SK-N-SH (cell line): Measurements from ENCODE around the gene SEM1. TPM values are rescaled to one million over a fixed set of nuclear protein-coding genes. Genes with fewer than 3 reads are reported as not detected.

Experiments
- CTCF ChIA-PET: fragments of 300-600, 350-600 bp; formaldehyde crosslinking; extraction: SDS; loops from one replicate; lab custom pipeline; 2021; lab: Yijun Ruan, JAX
- POLR2A ChIA-PET: fragments of 350-600 bp; sonication (Branson Sonifier 250); formaldehyde crosslinking; extraction: SDS; loops from one replicate; lab custom pipeline; 2020; ENCODE audit warnings: antibody characterized with exemption, inconsistent platforms; lab: Yijun Ruan, JAX
- DNase-seq: peaks from one replicate; pipeline ENCODE4 v3.0.0; 2012
- H2AFZ ChIP-seq: fragments of 200-600 bp; sonication (generic); 2 replicates; pipeline ENCODE4 v1.8.1; 2016; ENCODE audit warnings: antibody characterized with exemption, mild to moderate bottlenecking, low read depth
- H3F3A ChIP-seq: fragments of 200-600 bp; sonication (generic); replicated peaks from 2 replicates; pipeline ENCODE3; 2016; ENCODE audit warnings: antibody characterized with exemption, mild to moderate bottlenecking; ENCODE audit not compliant: insufficient read depth
- H3K27ac ChIP-seq, 2 experiments: fragments of 200-500 bp in 1 of 2; fragments of 200-600 bp in 1 of 2; sonication (Bioruptor generic) in 1 of 2; sonication (generic), shearing (Covaris generic) in 1 of 2; 2 replicates each; pipeline versions ENCODE4 v1.5.1 to v1.6.1; 2014 to 2016; ENCODE audit warnings: low read depth in 2 of 2, inconsistent platforms in 1 of 2, low read length in 1 of 2, mild to moderate bottlenecking in 1 of 2, mixed read lengths in 1 of 2
- H3K27me3 ChIP-seq: fragments of 200-600 bp; sonication (generic), shearing (Covaris generic); 2 replicates; pipeline ENCODE4 v1.6.1; 2016; ENCODE audit warnings: mixed run types; ENCODE audit not compliant: insufficient read depth
- H3K36me3 ChIP-seq, 2 experiments: fragments of 200-500 bp in 1 of 2; fragments of 200-600 bp in 1 of 2; sonication (Bioruptor generic) in 1 of 2; sonication (generic) in 1 of 2; replicated peaks in 1 of 2; 2 replicates each; pipeline versions ENCODE3 to v1.5.1; 2014 to 2016; ENCODE audit warnings: low read length in 1 of 2, mild to moderate bottlenecking in 1 of 2; ENCODE audit not compliant: insufficient read depth in 2 of 2, control insufficient read depth in 1 of 2
- H3K4me1 ChIP-seq, 2 experiments: fragments of 200-500 bp in 1 of 2; fragments of 200-600 bp in 1 of 2; sonication (Bioruptor generic) in 1 of 2; sonication (generic), shearing (Covaris generic) in 1 of 2; 2 replicates each; pipeline versions ENCODE4 v1.5.1 to v1.6.1; 2014 to 2016; ENCODE audit warnings: low read depth in 1 of 2, low read length in 1 of 2, mixed run types in 1 of 2; ENCODE audit not compliant: insufficient read depth in 2 of 2, control insufficient read depth in 1 of 2
- H3K4me2 ChIP-seq: fragments of 200-600 bp; sonication (generic), shearing (Covaris generic); 2 replicates; pipeline ENCODE4 v1.6.1; 2017; ENCODE audit warnings: mixed run types
- H3K4me3 ChIP-seq, 2 experiments: fragments of 200-500 bp in 1 of 2; fragments of 200-600 bp in 1 of 2; sonication (Bioruptor generic) in 1 of 2; sonication (generic), shearing (Covaris generic) in 1 of 2; 2 replicates each; pipeline versions ENCODE4 v1.5.1 to v1.8.1; 2014 to 2016; ENCODE audit warnings: low read depth in 2 of 2, inconsistent platforms in 1 of 2, low read length in 1 of 2, mild to moderate bottlenecking in 1 of 2, mixed read lengths in 1 of 2, moderate library complexity in 1 of 2
- H3K79me2 ChIP-seq: fragments of 200-600 bp; sonication (generic); 2 replicates; pipeline ENCODE4 v1.8.1; 2017; ENCODE audit warnings: mild to moderate bottlenecking; ENCODE audit not compliant: insufficient read depth
- H3K9ac ChIP-seq: fragments of 200-600 bp; sonication (generic); 2 replicates; pipeline ENCODE4 v1.6.1; 2017; ENCODE audit warnings: mixed run types
- H3K9me2 ChIP-seq: fragments of 200-600 bp; sonication (generic); 2 replicates; pipeline ENCODE4 v1.6.1; 2017; ENCODE audit warnings: mixed run types
- H3K9me3 ChIP-seq: fragments of 200-600 bp; sonication (generic); 2 replicates; pipeline ENCODE4 v1.6.1; 2017; ENCODE audit warnings: mixed run types, mild to moderate bottlenecking, moderate library complexity
- H4K20me1 ChIP-seq: fragments of 200-600 bp; sonication (generic); 2 replicates; pipeline ENCODE4 v1.6.1; 2017; ENCODE audit warnings: mild to moderate bottlenecking, mixed run types; ENCODE audit not compliant: insufficient read depth
- CTCF ChIP-seq: fragments of 200-600 bp; sonication (generic); IDR thresholded peaks from 2 replicates; pipeline ENCODE4 v1.6.1; 2017; ENCODE audit warnings: antibody characterized with exemption, mild to moderate bottlenecking, moderate library complexity
- ELF1 ChIP-seq: IDR thresholded peaks from 2 replicates; pipeline ENCODE4 v1.4.0; 2012
- FOXJ3 ChIP-seq: sonication (generic); formaldehyde crosslinking; IDR thresholded peaks from 2 replicates; pipeline ENCODE4 v1.5.1; 2020; ENCODE audit warnings: mild to moderate bottlenecking, missing genetic modification reagents
- FOXM1 ChIP-seq: IDR thresholded peaks from 2 replicates; pipeline ENCODE4 v1.4.0; 2012; ENCODE audit warnings: low read depth, mild to moderate bottlenecking
- GABPA ChIP-seq: IDR thresholded peaks from 2 replicates; pipeline ENCODE4 v1.4.0; 2012; ENCODE audit warnings: low read depth, mild to moderate bottlenecking
- JUND ChIP-seq: IDR thresholded peaks from 2 replicates; pipeline ENCODE4 v1.4.0; 2012
- MEF2A ChIP-seq: IDR thresholded peaks from 2 replicates; pipeline ENCODE4 v1.4.0; 2012; ENCODE audit warnings: low read depth, borderline replicate concordance
- NFIC ChIP-seq: IDR thresholded peaks from 2 replicates; pipeline ENCODE4 v1.4.0; 2012; ENCODE audit warnings: borderline replicate concordance
- POLR2AphosphoS5 ChIP-seq: IDR thresholded peaks from 2 replicates; pipeline ENCODE4 v1.6.1; 2012; ENCODE audit warnings: low read depth, low read length
- SIN3A ChIP-seq: IDR thresholded peaks from 2 replicates; pipeline ENCODE4 v1.6.1; 2012; ENCODE audit warnings: low read depth, mild to moderate bottlenecking, low read length, moderate library complexity, borderline replicate concordance
- TAF1 ChIP-seq: IDR thresholded peaks from 2 replicates; pipeline ENCODE4 v1.6.1; 2012; ENCODE audit warnings: low read depth, mild to moderate bottlenecking, low read length, moderate library complexity, borderline replicate concordance
- USF2 ChIP-seq: fragments of 150-350 bp; IDR thresholded peaks from 2 replicates; pipeline ENCODE4 v1.6.1; 2017; ENCODE audit warnings: antibody characterized with exemption, low read length, low read depth, borderline replicate concordance
- ZBTB33 ChIP-seq: IDR thresholded peaks from 2 replicates; pipeline ENCODE4 v1.4.0; 2012; ENCODE audit warnings: low read depth, borderline replicate concordance
- WGBS: methylation state at CpG from one replicate; pipeline ENCODE4 v1.1.6; 2017; ENCODE audit warnings: low lambda C conversion rate; 5-methylcytosine and 5-hydroxymethylcytosine counted together
- polyA plus RNA-seq, 3 experiments: library from polyadenylated mRNA; depleted of rRNA; stranded (reverse); fragments of >200 nt; gene quantifications; 2 replicates each; pipeline ENCODE4 v1.2.3, GENCODE V29; 2012
- TF ChIP-seq, protein P1 (sequence below): fragments of 150-350 bp; IDR thresholded peaks from 2 replicates; pipeline ENCODE4 v1.6.1; 2016; ENCODE audit warnings: mild to moderate bottlenecking, low read depth, low read length
- TF ChIP-seq, protein P2 (sequence below): IDR thresholded peaks from 2 replicates; pipeline ENCODE4 v1.6.1; 2012; ENCODE audit warnings: mild to moderate bottlenecking, low read depth, low read length, moderate library complexity

SEM1 gene
- polyA plus RNA-seq, 1 of the 3 experiments (the other 2 are of a cell fraction) = 56.3 TPM

DNA sequence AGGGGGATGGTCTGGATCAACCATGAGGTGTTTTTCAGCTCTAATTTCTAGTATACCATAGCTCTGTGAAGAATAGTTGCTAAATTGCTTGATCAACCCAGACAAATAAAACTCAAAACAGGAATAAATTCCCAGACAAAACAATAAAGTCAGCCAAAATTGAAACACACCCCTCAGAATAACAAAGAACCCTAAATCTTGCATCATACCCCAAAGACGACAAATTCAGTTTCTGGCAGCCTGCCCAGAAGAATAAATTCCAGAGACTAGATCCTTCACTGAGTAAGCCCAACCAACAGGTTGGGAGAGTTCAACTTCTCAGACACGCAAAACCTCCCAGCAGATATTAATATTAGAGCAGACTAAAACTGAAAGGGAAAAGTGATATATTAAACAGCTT, 11.2 kb upstream of the SEM1 start:
- ChIA-PET CTCF (no interaction called here), POLR2A (no interaction called here)
- DNase-seq = no peak
- Histone ChIP-seq H4K20me1 (no peaks in the 10 kb centered on the region), H3K9ac (no peak overlapping the region), H3F3A (no peaks in the 10 kb centered on the region), H3K27ac (no peak overlapping the region), H3K9me3 (no peaks in the 10 kb centered on the region), H3K4me1 (no peaks in the 10 kb centered on the region), H3K36me3 (no peaks in the 10 kb centered on the region), H3K9me2 (no peaks in the 10 kb centered on the region), H3K4me2 (no peak overlapping the region), H3K79me2 (no peaks in the 10 kb centered on the region), H3K4me3 (no peak overlapping the region), H3K27me3 (no peaks in the 10 kb centered on the region), H2AFZ (no peak overlapping the region)
- WGBS = 56% methylated on average over 2 of the region's 2 CpGs
- no peak for TF ChIP-seq CTCF
- TF ChIP-seq MEF2A = no peak
- TF ChIP-seq ELF1 = no peak
- TF ChIP-seq TAF1 = no peak
- no peak for TF ChIP-seq FOXJ3
- TF ChIP-seq SIN3A = no peak
- TF ChIP-seq, protein P1, sequence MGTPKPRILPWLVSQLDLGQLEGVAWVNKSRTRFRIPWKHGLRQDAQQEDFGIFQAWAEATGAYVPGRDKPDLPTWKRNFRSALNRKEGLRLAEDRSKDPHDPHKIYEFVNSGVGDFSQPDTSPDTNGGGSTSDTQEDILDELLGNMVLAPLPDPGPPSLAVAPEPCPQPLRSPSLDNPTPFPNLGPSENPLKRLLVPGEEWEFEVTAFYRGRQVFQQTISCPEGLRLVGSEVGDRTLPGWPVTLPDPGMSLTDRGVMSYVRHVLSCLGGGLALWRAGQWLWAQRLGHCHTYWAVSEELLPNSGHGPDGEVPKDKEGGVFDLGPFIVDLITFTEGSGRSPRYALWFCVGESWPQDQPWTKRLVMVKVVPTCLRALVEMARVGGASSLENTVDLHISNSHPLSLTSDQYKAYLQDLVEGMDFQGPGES = no peak
- TF ChIP-seq FOXM1 = no peak
- no peak for TF ChIP-seq JUND

DNA sequence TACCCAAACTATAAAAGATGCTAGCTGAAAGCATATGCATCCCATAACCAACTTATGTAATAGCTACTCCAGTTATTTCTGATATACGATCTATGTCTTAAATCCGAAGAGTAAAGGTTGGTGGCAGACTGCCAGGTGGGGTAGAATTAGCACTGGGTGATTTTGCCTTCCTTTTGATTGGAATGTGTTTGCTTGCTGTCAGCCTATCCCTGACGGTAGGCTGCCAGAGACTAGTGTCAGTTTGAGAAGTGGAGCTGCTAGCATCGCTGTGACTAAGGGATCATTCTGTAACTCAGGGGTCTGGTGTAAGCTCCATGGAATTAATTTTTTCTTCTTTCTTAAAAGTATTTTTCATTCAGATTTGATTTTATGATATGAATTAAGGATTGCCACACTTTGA, 9.5 kb upstream of the SEM1 start:
- Histone ChIP-seq H3K9me3 (no peaks in the 10 kb centered on the region), H3K9me2 (no peaks in the 10 kb centered on the region), H3K4me3 (no peak overlapping the region), H3K36me3 (no peaks in the 10 kb centered on the region), H3K4me2 (no peak overlapping the region), H3F3A (no peaks in the 10 kb centered on the region), H3K27ac (no peak overlapping the region), H2AFZ (no peak overlapping the region), H4K20me1 (no peaks in the 10 kb centered on the region), H3K79me2 (no peaks in the 10 kb centered on the region), H3K27me3 (no peaks in the 10 kb centered on the region), H3K9ac (no peak overlapping the region), H3K4me1 (no peaks in the 10 kb centered on the region)
- WGBS = 43% methylated on average over 4 of the region's 4 CpGs
- no peak for DNase-seq
- CTCF ChIA-PET = interaction anchor here (0.6 to 1.3 kb wide), 3 partner anchors 8 to 473 kb away, joined by 3 read pairs; no protein-coding TSS in a partner anchor
- POLR2A ChIA-PET = no interaction called here
- TF ChIP-seq FOXM1 (no peak), POLR2AphosphoS5 (no peak), GABPA (no peak), ZBTB33 (no peak), USF2 (no peak), NFIC (no peak)
- TF ChIP-seq, protein P2, sequence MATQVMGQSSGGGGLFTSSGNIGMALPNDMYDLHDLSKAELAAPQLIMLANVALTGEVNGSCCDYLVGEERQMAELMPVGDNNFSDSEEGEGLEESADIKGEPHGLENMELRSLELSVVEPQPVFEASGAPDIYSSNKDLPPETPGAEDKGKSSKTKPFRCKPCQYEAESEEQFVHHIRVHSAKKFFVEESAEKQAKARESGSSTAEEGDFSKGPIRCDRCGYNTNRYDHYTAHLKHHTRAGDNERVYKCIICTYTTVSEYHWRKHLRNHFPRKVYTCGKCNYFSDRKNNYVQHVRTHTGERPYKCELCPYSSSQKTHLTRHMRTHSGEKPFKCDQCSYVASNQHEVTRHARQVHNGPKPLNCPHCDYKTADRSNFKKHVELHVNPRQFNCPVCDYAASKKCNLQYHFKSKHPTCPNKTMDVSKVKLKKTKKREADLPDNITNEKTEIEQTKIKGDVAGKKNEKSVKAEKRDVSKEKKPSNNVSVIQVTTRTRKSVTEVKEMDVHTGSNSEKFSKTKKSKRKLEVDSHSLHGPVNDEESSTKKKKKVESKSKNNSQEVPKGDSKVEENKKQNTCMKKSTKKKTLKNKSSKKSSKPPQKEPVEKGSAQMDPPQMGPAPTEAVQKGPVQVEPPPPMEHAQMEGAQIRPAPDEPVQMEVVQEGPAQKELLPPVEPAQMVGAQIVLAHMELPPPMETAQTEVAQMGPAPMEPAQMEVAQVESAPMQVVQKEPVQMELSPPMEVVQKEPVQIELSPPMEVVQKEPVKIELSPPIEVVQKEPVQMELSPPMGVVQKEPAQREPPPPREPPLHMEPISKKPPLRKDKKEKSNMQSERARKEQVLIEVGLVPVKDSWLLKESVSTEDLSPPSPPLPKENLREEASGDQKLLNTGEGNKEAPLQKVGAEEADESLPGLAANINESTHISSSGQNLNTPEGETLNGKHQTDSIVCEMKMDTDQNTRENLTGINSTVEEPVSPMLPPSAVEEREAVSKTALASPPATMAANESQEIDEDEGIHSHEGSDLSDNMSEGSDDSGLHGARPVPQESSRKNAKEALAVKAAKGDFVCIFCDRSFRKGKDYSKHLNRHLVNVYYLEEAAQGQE = no peak
- TF ChIP-seq, protein P1 = no peak
